ENCODE data around the gene TRPC6.

Gene TRPC6

GRCh38 chr11:101567071-101567470 lies 16.7 kb downstream of the TRPC6 start:
- H3K4me1 Mint-ChIP-seq (ENCODE audit: low read depth): no peaks in the 10 kb centered on the region
- H3K27me3 Mint-ChIP-seq (ENCODE audit: low read depth): no peaks in the 10 kb centered on the region
- no peaks in the 10 kb centered on the region for H3K36me3 Mint-ChIP-seq (ENCODE audit: low read depth)
- H3K9me3 Mint-ChIP-seq: peaks cover 8% of the 10 kb centered on the region
- DNase-seq (ENCODE audit: low spot score): no peak
- no peak overlapping the region for H3K27ac Mint-ChIP-seq
- H3K4me3 Mint-ChIP-seq: no peak overlapping the region

- no peak for DNase-seq (ENCODE audit: low spot score)
- Mint-ChIP-seq H3K9me3 (peaks cover 8% of the 10 kb centered on the region), H3K27me3 (ENCODE audit: low read depth) (no peaks in the 10 kb centered on the region), H3K4me3 (no peak overlapping the region), H3K27ac (no peak overlapping the region), H3K4me1 (ENCODE audit: low read depth) (no peaks in the 10 kb centered on the region), H3K36me3 (ENCODE audit: low read depth) (no peaks in the 10 kb centered on the region)
Observed at GRCh38 chr11:101566626-101567025, 17.2 kb downstream of the TRPC6 start.

DNA sequence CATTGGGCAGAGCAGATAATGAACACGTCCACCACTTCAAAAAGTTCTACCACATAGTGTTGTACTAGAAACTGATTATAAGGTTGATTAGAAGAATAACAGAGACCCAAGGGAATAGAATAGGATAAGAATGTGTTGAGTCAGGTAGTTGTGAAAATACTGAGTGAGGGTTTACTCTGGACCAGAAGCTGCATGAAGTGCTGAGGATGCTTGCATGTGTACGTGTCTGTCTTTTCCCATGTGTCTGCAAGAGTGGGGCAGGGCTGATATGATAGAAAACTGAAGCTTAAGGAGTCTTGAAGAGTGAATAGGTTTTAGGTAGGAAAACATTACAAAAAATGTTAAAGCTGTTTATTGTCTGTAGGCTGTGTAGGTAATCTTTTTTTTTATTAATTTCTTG lies 20.6 kb downstream of the TRPC6 start:
- no peaks in the 10 kb centered on the region for H3K36me3 Mint-ChIP-seq (ENCODE audit: low read depth)
- no peaks in the 10 kb centered on the region for H3K4me1 Mint-ChIP-seq (ENCODE audit: low read depth)
- H3K27me3 Mint-ChIP-seq (ENCODE audit: low read depth): no peaks in the 10 kb centered on the region
- no peak overlapping the region for H3K4me3 Mint-ChIP-seq
- H3K27ac Mint-ChIP-seq: no peak overlapping the region
- no peak for DNase-seq (ENCODE audit: low spot score)
- peaks cover 3% of the 10 kb centered on the region for H3K9me3 Mint-ChIP-seq

DNA sequence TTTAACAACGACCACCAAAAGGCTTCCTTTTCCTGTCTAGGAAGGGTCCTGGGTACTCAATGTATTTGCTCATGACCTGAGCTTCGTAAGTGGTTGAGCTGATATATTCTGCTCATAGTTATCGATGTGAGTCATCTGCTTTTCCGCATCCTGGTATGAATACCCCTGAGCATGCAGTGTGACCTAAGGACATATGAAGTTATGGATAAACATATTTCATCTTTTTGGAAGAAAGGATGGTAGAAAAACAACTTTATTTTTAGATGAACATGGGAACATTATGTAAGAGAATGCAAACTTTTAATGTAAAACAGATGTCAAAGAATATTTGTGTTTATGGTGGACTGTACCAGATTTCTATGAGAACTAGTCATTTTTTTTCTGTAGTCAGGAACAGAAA lies 28.4 kb downstream of the TRPC6 start:
- peaks cover 5% of the 10 kb centered on the region for H3K9me3 Mint-ChIP-seq
- H3K36me3 Mint-ChIP-seq (ENCODE audit: low read depth): no peaks in the 10 kb centered on the region
- no peak overlapping the region for H3K4me3 Mint-ChIP-seq
- no peak for DNase-seq (ENCODE audit: low spot score)
- H3K4me1 Mint-ChIP-seq (ENCODE audit: low read depth): no peaks in the 10 kb centered on the region
- no peaks in the 10 kb centered on the region for H3K27me3 Mint-ChIP-seq (ENCODE audit: low read depth)
- no peak overlapping the region for H3K27ac Mint-ChIP-seq

GRCh38 chr11:101553891-101554292 lies 29.9 kb downstream of the TRPC6 start:
- H3K27ac Mint-ChIP-seq: no peak overlapping the region
- no peak for DNase-seq (ENCODE audit: low spot score)
- H3K27me3 Mint-ChIP-seq (ENCODE audit: low read depth): no peaks in the 10 kb centered on the region
- no peak overlapping the region for H3K4me3 Mint-ChIP-seq
- H3K36me3 Mint-ChIP-seq (ENCODE audit: low read depth): no peaks in the 10 kb centered on the region
- H3K9me3 Mint-ChIP-seq: peaks cover 5% of the 10 kb centered on the region
- H3K4me1 Mint-ChIP-seq (ENCODE audit: low read depth): no peaks in the 10 kb centered on the region

- peaks cover 4% of the 10 kb centered on the region for H3K9me3 Mint-ChIP-seq
- H3K4me1 Mint-ChIP-seq (ENCODE audit: low read depth): no peaks in the 10 kb centered on the region
- no peak overlapping the region for H3K27ac Mint-ChIP-seq
- H3K4me3 Mint-ChIP-seq: no peak overlapping the region
- DNase-seq (ENCODE audit: low spot score): no peak
- H3K36me3 Mint-ChIP-seq (ENCODE audit: low read depth): no peaks in the 10 kb centered on the region
- H3K27me3 Mint-ChIP-seq (ENCODE audit: low read depth): no peaks in the 10 kb centered on the region
Observed at GRCh38 chr11:101552888-101553287, 30.9 kb downstream of the TRPC6 start.

DNA sequence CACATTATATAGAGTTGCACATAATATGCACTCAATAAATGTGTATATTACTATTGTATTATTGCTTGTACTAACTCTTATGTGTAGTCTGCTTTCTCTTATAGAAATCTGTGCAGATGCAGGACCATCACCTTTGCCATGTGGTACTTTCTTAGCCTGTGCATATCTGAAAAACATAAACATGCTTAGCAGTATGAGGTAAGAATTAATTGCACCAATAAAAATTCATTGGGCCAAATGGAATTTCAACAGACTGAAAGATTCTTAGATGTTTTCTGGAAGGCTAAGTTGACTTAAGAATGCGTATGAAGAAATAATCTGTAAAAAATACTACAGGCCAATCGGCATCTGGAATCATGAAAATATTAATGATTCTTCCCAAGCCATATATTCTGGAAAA lies 55.3 kb downstream of the TRPC6 start:
- H3K4me1 Mint-ChIP-seq (ENCODE audit: low read depth): no peaks in the 10 kb centered on the region
- no peaks in the 10 kb centered on the region for H3K36me3 Mint-ChIP-seq (ENCODE audit: low read depth)
- peaks cover 3% of the 10 kb centered on the region for H3K9me3 Mint-ChIP-seq
- H3K4me3 Mint-ChIP-seq: no peak overlapping the region
- no peaks in the 10 kb centered on the region for H3K27me3 Mint-ChIP-seq (ENCODE audit: low read depth)
- no peak overlapping the region for H3K27ac Mint-ChIP-seq
- DNase-seq (ENCODE audit: low spot score): no peak

DNA sequence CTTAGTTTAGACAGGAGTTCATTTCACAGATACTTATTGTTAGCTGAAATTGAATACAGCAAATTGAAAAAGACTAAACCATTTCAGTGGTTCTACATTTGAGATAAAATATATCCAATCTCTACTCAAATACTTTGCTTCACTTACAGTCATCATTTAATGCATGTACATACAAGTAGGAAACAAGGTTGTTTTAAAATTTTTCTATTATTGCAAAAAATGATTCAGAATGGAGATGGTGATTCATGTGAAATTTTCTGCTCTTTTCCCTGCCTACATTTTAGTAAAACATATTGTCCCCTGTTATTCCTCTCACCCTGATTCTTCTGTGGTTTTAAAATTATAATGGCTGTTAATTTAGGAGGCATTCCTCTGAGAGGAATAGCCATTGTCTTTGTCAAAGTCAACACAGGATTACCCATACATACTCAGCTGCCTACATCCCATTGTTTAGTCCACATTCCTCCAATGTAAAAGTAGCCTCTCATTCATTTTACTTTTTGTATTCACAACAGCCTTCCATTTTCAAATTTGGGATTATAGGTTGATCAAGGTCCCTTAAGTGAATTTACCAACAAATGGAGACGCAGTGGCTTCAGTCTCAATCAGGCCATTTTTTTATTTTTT lies 60.1 kb downstream of the TRPC6 start:
- Mint-ChIP-seq H3K36me3 (ENCODE audit: low read depth) (no peaks in the 10 kb centered on the region), H3K27ac (no peak overlapping the region), H3K4me1 (ENCODE audit: low read depth) (no peaks in the 10 kb centered on the region), H3K9me3 (no peaks in the 10 kb centered on the region), H3K4me3 (no peak overlapping the region), H3K27me3 (ENCODE audit: low read depth) (no peaks in the 10 kb centered on the region)
- no peak for DNase-seq (ENCODE audit: low spot score)

DNA sequence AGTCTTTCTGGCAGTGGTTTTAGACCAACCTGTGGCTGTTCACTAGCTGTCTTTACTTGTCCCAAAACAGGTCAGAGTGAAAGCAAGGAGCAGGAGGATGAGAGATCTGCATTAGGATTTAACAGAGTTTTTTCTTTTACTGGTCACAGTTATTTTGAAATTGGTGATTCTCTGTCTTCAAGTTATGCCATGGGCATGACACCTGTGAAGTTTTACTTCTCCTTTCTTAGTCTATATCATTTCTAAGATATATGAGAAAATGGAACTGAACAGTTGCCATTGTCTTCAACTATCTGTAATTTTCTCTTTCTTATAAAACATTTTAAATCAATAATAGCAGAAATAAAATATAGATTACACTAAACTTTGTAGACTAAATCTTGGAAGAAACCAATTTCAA lies 60.6 kb downstream of the TRPC6 start:
- no peaks in the 10 kb centered on the region for H3K9me3 Mint-ChIP-seq
- no peaks in the 10 kb centered on the region for H3K36me3 Mint-ChIP-seq (ENCODE audit: low read depth)
- no peak for DNase-seq (ENCODE audit: low spot score)

GRCh38 chr11:101521821-101522220 lies 62.0 kb downstream of the TRPC6 start:
- Mint-ChIP-seq H3K27me3 (ENCODE audit: low read depth) (no peaks in the 10 kb centered on the region), H3K36me3 (ENCODE audit: low read depth) (no peaks in the 10 kb centered on the region), H3K9me3 (no peaks in the 10 kb centered on the region), H3K27ac (no peak overlapping the region), H3K4me1 (ENCODE audit: low read depth) (no peaks in the 10 kb centered on the region), H3K4me3 (no peak overlapping the region)
- DNase-seq (ENCODE audit: low spot score): no peak

More for the DNA sequence above, 60.6 kb downstream of the TRPC6 start:
- no peak overlapping the region for H3K27ac Mint-ChIP-seq
- no peaks in the 10 kb centered on the region for H3K4me1 Mint-ChIP-seq (ENCODE audit: low read depth)
- H3K27me3 Mint-ChIP-seq (ENCODE audit: low read depth): no peaks in the 10 kb centered on the region
- H3K4me3 Mint-ChIP-seq: no peak overlapping the region

GRCh38 chr11:101516546-101516945 lies 67.3 kb downstream of the TRPC6 start:
- Mint-ChIP-seq H3K4me3 (no peak overlapping the region), H3K4me1 (ENCODE audit: low read depth) (no peaks in the 10 kb centered on the region), H3K27me3 (ENCODE audit: low read depth) (no peaks in the 10 kb centered on the region)

DNA sequence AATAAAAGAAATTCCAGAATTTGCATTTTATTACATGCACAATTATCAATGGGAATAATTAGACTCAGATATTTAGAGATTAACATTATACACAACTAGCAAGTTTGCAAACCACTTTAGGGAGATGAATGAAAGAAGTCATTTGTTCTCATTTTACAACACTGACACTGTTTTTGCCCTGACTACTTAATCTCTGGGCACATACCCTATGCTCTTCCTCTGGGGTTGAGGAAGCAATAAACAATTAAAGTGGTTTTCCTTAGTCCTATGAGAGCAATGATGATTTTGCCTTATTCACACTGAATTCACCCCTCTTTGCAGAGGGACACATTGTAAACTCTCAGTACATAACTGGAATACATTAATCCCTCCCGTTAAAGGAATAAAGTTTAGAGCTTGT lies 72.7 kb downstream of the TRPC6 start:
- Mint-ChIP-seq H3K36me3 (ENCODE audit: low read depth) (no peaks in the 10 kb centered on the region), H3K9me3 (peaks cover 3% of the 10 kb centered on the region), H3K4me1 (ENCODE audit: low read depth) (no peaks in the 10 kb centered on the region), H3K27me3 (ENCODE audit: low read depth) (no peaks in the 10 kb centered on the region), H3K27ac (no peak overlapping the region), H3K4me3 (no peak overlapping the region)
- no peak for DNase-seq (ENCODE audit: low spot score)

More at GRCh38 chr11:101516546-101516945, 67.3 kb downstream of the TRPC6 start:
- Mint-ChIP-seq H3K36me3 (ENCODE audit: low read depth) (no peaks in the 10 kb centered on the region), H3K9me3 (no peaks in the 10 kb centered on the region), H3K27ac (no peak overlapping the region)
- no peak for DNase-seq (ENCODE audit: low spot score)

DNA sequence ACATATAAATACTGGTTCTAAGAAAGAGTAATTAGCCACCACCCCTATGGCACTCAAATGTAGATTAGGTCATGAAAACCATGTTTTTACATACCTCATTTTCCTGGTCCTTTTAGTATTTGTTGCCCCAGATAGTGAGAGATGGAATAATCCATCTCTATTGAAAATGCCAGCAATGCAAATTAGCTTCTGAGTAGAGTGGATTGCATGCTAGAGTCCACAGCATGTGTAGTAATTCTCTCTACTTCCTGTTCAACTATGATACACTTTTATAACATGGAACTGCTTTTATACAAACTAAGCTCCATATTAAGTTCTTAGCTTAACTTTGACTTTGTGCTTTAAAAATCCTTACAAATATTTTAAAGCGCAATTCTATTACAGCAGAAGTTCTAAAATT lies 73.2 kb downstream of the TRPC6 start:
- Mint-ChIP-seq H3K4me3 (no peak overlapping the region), H3K9me3 (peaks cover 3% of the 10 kb centered on the region), H3K4me1 (ENCODE audit: low read depth) (no peaks in the 10 kb centered on the region), H3K27me3 (ENCODE audit: low read depth) (no peaks in the 10 kb centered on the region), H3K27ac (no peak overlapping the region), H3K36me3 (ENCODE audit: low read depth) (no peaks in the 10 kb centered on the region)
- no peak for DNase-seq (ENCODE audit: low spot score)

DNA sequence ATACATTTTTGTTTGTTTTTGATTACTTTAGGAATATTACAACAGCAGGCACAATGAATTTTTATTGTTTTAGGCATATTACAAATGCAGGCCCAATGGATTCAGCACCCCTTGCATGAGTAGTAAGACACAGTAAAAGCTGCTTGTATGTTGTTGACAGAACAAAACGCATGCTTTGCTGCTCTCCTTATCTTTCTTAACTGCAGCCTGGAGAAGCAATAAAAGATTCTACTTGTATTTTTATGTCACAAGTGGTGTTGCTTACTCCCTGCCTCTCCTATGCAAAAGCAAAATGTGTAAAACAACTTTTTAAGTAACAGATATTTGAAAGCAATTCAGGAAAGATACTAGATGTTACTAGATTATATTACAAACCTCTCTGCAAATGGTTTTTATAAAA lies 73.9 kb downstream of the TRPC6 start:
- no peak overlapping the region for H3K4me3 Mint-ChIP-seq

GRCh38 chr11:101508370-101508769 lies 75.4 kb downstream of the TRPC6 start:
- H3K27me3 Mint-ChIP-seq (ENCODE audit: low read depth): no peaks in the 10 kb centered on the region
- no peak overlapping the region for H3K4me3 Mint-ChIP-seq
- H3K27ac Mint-ChIP-seq: no peak overlapping the region

More for the DNA sequence above, 73.9 kb downstream of the TRPC6 start:
- no peaks in the 10 kb centered on the region for H3K27me3 Mint-ChIP-seq (ENCODE audit: low read depth)
- H3K9me3 Mint-ChIP-seq: peaks cover 3% of the 10 kb centered on the region
- no peaks in the 10 kb centered on the region for H3K36me3 Mint-ChIP-seq (ENCODE audit: low read depth)
- no peak overlapping the region for H3K27ac Mint-ChIP-seq
- DNase-seq (ENCODE audit: low spot score): no peak
- no peaks in the 10 kb centered on the region for H3K4me1 Mint-ChIP-seq (ENCODE audit: low read depth)

More at GRCh38 chr11:101508370-101508769, 75.4 kb downstream of the TRPC6 start:
- H3K9me3 Mint-ChIP-seq: peaks cover 3% of the 10 kb centered on the region
- no peaks in the 10 kb centered on the region for H3K36me3 Mint-ChIP-seq (ENCODE audit: low read depth)
- DNase-seq (ENCODE audit: low spot score): no peak
- H3K4me1 Mint-ChIP-seq (ENCODE audit: low read depth): no peaks in the 10 kb centered on the region

Measured in T-helper 2 cell treated with Interferon-gamma antibody and Interleukin-4, amounts not matched to agents 5 μg/mL and 100 μg/mL, for 36 hours (primary cell).